Neutrophil (primary cell): ENCODE results near the gene PLEKHA4.

Experiments
- H3K27ac ChIP-seq: fragments of 200-600 bp; sonication (generic); 2 replicates; pipeline ENCODE4 v1.5.1; 2016; ENCODE audit warnings: mild to moderate bottlenecking, moderate library complexity
- H3K27me3 ChIP-seq: fragments of 200-600 bp; sonication (generic); 2 replicates; pipeline ENCODE4 v1.6.0; 2016; ENCODE audit warnings: mild to moderate bottlenecking
- H3K36me3 ChIP-seq: fragments of 200-600 bp; sonication (generic); 2 replicates; pipeline ENCODE4 v1.5.1; 2017
- H3K4me1 ChIP-seq, 2 experiments: fragments of 200-600 bp in 1 of 2; sonication (generic) in 1 of 2; 1 replicate in 1 of 2; 2 replicates in 1 of 2; pipeline versions ENCODE4 v1.5.1 to v1.6.1; 2013 to 2016; ENCODE audit warnings: low read depth in 1 of 2, low read length in 1 of 2, mild to moderate bottlenecking in 1 of 2, moderate library complexity in 1 of 2; ENCODE audit not compliant: control insufficient read depth in 1 of 2, insufficient read depth in 1 of 2
- H3K4me3 ChIP-seq, 2 experiments: fragments of 200-600 bp in 1 of 2; sonication (generic) in 1 of 2; 1 replicate in 1 of 2; 2 replicates in 1 of 2; pipeline ENCODE4 v1.5.1; 2013 to 2016; ENCODE audit warnings: low read depth in 1 of 2, low read length in 1 of 2, mild to moderate bottlenecking in 1 of 2, moderate library complexity in 1 of 2
- H3K9me3 ChIP-seq: fragments of 200-600 bp; sonication (generic); 2 replicates; pipeline ENCODE4 v1.5.1; 2016
- TF ChIP-seq, protein P1 (sequence below): fragments of 200-600 bp; sonication (generic); IDR thresholded peaks from 2 replicates; pipeline ENCODE4 v1.5.1; 2016; ENCODE audit warnings: antibody characterized with exemption

PLEKHA4 gene

DNA sequence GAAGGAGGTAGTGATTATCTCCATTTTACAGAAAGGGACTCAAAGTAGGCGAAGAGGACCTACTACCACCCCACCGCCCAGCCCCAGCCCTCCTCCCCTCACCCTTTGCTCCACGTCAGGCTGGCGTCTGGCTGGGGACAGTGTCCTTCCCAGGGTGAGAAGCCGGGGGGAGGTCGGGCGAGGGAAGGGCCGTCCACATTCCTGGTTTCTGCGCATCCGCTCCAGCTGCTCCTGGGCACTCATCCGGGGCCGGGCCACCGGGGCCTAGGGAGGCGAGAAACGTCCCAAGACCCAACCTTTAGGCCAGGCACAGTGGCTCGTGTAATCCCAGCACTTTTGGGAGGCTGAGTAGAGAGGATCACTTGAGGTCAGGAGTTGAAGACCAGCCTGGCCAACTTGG lies 27.4 kb downstream of the PLEKHA4 start:
- no peaks in the 10 kb centered on the region for H3K36me3 ChIP-seq
- H3K27me3 ChIP-seq, result peaks cover 22% of the 10 kb centered on the region
- H3K27ac ChIP-seq, result no peak overlapping the region
- no peak overlapping the region for H3K4me3 ChIP-seq
- H3K4me1 ChIP-seq, result peaks cover 3 to 10% of the 10 kb centered on the region in 2 experiments
- TF ChIP-seq, protein P1, sequence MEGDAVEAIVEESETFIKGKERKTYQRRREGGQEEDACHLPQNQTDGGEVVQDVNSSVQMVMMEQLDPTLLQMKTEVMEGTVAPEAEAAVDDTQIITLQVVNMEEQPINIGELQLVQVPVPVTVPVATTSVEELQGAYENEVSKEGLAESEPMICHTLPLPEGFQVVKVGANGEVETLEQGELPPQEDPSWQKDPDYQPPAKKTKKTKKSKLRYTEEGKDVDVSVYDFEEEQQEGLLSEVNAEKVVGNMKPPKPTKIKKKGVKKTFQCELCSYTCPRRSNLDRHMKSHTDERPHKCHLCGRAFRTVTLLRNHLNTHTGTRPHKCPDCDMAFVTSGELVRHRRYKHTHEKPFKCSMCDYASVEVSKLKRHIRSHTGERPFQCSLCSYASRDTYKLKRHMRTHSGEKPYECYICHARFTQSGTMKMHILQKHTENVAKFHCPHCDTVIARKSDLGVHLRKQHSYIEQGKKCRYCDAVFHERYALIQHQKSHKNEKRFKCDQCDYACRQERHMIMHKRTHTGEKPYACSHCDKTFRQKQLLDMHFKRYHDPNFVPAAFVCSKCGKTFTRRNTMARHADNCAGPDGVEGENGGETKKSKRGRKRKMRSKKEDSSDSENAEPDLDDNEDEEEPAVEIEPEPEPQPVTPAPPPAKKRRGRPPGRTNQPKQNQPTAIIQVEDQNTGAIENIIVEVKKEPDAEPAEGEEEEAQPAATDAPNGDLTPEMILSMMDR, result no peak
- H3K9me3 ChIP-seq, result no peaks in the 10 kb centered on the region

DNA sequence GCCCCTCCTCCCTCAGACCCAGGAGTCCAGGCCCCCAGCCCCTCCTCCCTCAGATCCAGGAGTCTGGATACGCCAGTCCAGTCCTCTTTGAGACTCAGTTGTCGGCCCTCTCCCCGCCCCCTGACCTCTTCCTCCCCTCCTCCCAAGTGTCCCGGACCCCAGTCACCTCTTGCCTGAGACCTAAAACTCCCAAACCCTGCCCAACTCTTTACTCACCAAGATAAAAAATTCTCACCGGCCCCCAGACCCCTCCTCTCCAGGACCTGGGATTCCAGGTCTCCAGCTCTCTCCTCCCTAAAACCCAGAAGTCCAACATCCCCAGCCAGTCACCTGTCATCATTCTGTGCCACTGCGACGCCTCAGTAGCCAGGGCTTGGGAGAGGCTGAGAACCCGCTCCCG lies 30.7 kb downstream of the PLEKHA4 start:
- peaks cover 9 to 16% of the 10 kb centered on the region in 2 experiments for H3K4me1 ChIP-seq
- H3K27me3 ChIP-seq, result peaks cover 28% of the 10 kb centered on the region
- H3K4me3 ChIP-seq, result no peak overlapping the region

DNA sequence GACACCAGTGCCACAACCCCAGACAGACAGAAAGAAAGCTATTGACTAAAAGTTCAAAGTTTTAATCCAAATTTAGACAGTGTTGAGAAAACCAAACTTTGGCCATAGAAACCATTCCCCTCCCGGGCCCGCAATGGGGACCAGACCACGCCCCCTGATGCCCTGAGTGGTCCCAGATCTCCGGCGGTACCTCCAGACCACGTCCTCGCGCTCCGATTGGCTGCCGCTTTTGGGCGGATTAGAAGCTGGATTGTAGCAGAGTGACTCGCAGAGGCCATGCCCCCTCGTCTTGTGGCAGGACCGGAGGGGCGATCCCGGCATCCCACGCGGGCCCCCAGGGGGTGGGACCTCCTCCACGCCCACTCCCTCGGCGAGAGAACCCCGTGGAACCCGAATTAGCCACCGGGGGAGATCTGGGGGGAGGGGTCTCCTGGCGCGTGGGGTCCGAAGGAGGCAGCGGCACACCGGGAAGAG lies 31.3 kb downstream of the PLEKHA4 start:
- H3K9me3 ChIP-seq, result no peaks in the 10 kb centered on the region
- no peak overlapping the region for H3K4me3 ChIP-seq
- H3K4me1 ChIP-seq, result peaks cover 9 to 16% of the 10 kb centered on the region in 2 experiments
- TF ChIP-seq, protein P1, result no peak
- peaks cover 28% of the 10 kb centered on the region for H3K27me3 ChIP-seq
- H3K27ac ChIP-seq, result no peak overlapping the region
- no peaks in the 10 kb centered on the region for H3K36me3 ChIP-seq

More for the DNA sequence above, 30.7 kb downstream of the PLEKHA4 start:
- Histone ChIP-seq H3K9me3 (no peaks in the 10 kb centered on the region), H3K27ac (no peak overlapping the region), H3K36me3 (no peaks in the 10 kb centered on the region)
- TF ChIP-seq, protein P1, result no peak

DNA sequence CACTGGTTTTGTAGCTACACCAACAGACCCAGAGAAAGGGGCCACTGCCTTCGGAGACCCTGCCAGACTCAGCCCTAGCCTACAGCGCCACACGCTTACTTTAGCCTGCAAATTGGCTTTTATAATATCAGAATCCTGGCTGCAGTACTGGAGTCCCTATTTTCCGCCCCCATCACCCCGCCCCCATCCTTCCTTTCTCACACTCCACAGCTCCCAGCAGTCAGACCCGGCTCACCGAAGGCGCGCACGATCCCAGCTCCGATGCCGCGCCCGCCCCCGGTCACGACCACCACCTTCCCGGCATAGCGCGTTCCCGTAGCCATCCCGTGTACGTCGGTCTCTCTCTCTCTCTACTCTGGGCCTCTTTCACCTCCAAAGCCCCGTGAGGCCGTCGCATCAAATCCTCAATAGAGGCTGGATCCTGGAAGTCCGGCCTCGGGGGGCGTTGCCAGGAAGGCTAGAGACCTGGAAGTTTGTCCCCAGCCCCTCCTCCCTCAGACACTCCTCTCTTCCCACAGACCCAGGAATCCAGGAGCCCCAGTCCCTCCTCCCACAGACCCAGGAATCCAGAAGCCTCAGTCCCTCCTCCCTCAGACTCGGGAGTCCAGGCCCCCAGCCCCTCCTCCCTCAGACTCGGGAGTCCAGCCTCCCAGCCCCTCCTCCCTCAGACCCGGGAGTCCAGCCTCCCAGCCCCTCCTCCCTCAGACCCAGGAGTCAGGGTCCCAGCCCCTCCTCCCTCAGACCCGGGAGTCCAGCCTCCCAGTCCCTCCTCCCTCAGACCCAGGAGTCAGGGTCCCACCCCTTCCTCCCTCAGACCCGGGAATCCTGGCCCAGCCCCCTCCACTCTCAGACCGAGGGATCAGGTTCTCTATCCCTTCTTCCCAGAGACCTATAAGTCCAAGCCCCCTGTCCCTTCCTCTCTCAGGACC lies 32.1 kb downstream of the PLEKHA4 start, which contains the start of gene HSD17B14:
Gene HSD17B14, minus strand, starts transcription at position 403 of the 929 bp plus-strand sequence. Its CDS starts 80 bp downstream, at position 323.
- no peak within 1 kb of the TSS for H3K27ac ChIP-seq
- H3K36me3 ChIP-seq, result no peaks in the 10 kb centered on the region

DNA sequence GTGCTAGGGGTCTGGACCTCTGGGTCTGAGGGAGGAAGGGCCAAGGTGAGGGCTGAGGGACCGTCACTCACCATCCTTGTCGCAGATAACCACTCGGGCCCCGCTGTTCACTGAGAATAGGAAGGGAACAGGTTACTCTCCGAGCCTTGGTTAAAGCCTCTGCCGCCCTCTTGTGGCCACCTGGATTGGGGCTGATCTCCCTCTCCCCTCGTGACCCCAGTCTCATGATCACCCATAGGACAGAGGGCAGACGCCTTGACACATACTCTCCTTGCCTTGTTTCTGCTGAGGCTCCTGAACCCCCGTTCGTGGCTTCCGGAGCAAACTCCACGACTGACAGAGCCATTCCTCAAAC lies 32.7 kb downstream of the PLEKHA4 start:
- Histone ChIP-seq H3K4me1 (peaks cover 9 to 16% of the 10 kb centered on the region in 2 experiments), H3K36me3 (no peaks in the 10 kb centered on the region), H3K27me3 (peaks cover 28% of the 10 kb centered on the region), H3K9me3 (no peaks in the 10 kb centered on the region), H3K4me3 (no peak overlapping the region), H3K27ac (no peak overlapping the region)
- TF ChIP-seq, protein P1, result peak; percentile 75

More for the DNA sequence above, 32.1 kb downstream of the PLEKHA4 start, which contains the start of gene HSD17B14:
- TF ChIP-seq, protein P1, result no peak
- no peak within 1 kb of the TSS for H3K4me3 ChIP-seq
- no peaks in the 10 kb centered on the region for H3K9me3 ChIP-seq
- peaks cover 9 to 16% of the 10 kb centered on the region in 2 experiments for H3K4me1 ChIP-seq
- peaks cover 28% of the 10 kb centered on the region for H3K27me3 ChIP-seq
